Skin epidermis (tissue), 12 donors: ENCODE results near the gene ZWINT.

ENCODE experiments used
- H3K27ac ChIP-seq, 21 experiments: fragments of 200-600 bp; sonication (generic) in 11 of 21; one replicate each; pipeline ENCODE4 v1.5.0; 2020; ENCODE audit warnings: mild to moderate bottlenecking in 3 of 21, inconsistent platforms in 2 of 21, moderate library complexity in 2 of 21
- H3K4me3 ChIP-seq, 7 experiments: fragments of 200-600 bp; sonication (generic) in 2 of 7; one replicate each; pipeline ENCODE4 v1.5.0; 2020; ENCODE audit warnings: inconsistent platforms in 2 of 7, mild to moderate bottlenecking in 2 of 7, moderate library complexity in 1 of 7

Gene ZWINT

GRCh38 chr10:56360967-56361612 lies at the start of gene ZWINT:
Gene ZWINT, minus strand, starts transcription at chr10:56361259. Its CDS starts 23 bp downstream, at chr10:56361236.
- peak within 1 kb of the TSS in 17 of 21 experiments; percentile 13 to 82 (median 65) for H3K27ac ChIP-seq
- H3K4me3 ChIP-seq: peak within 1 kb of the TSS; percentile 46 to 66 (median 60)

- Histone ChIP-seq H3K27ac (no peak overlapping the region), H3K4me3 (no peak overlapping the region)
Observed at GRCh38 chr10:56383806-56384205, 22.7 kb upstream of the ZWINT start.

- Histone ChIP-seq H3K4me3 (no peak overlapping the region), H3K27ac (no peak overlapping the region)
Observed at GRCh38 chr10:56370217-56371113, 9.4 kb upstream of the ZWINT start.

DNA sequence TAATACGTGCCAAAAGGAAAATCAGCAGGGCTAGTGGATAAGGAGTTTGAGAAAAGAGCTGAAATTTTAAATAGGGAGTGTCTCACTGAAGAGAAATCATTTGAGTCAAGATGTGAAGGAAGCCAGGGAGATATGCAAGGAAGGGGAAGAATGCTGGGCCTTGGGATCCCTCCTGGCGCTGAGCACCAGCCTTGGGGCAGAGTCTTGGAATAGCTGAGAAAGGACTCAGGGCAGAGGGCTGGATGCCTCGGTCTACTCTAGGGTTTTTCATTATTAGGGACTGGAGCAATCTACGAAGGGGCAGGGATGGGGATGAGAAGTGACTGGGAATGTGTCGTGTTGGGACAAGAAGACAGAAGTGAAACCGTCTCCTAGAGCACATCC lies 484 bp downstream of the ZWINT start:
- Histone ChIP-seq H3K4me3 (peak overlapping the region; percentile 46 to 66 (median 60)), H3K27ac (peak overlapping the region in 8 of 21 experiments; percentile 2 to 82 (median 48))

DNA sequence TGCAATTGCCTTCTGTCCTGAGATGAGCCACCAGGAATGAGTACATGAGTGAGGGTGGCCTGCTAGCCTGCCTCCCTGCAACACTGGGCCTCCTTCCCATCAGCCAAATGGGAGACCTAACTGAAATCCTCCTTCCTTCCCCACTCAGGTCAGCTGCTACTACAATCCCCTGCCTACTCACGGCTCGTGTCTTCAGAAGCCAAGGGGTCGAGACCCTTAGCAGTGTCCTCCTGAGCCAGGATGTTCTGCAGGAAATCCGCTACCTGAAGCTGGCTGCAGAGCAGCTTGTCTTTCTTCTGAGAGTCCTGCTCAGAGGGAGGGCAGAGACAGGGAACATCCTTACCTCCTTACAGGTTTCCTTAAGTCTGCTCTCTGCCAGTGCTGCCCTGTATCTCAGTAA lies 1.2 kb downstream of the ZWINT start:
- Histone ChIP-seq H3K27ac (no peak overlapping the region), H3K4me3 (peak overlapping the region in 1 of 7 experiments; percentile 57)

- no peak overlapping the region for H3K4me3 ChIP-seq
- no peak overlapping the region for H3K27ac ChIP-seq
Observed at GRCh38 chr10:56357018-56357417, 4.0 kb downstream of the ZWINT start.

GRCh38 chr10:56351909-56352630 lies 9.0 kb downstream of the ZWINT start:
- H3K27ac ChIP-seq: no peak overlapping the region
- H3K4me3 ChIP-seq: no peak overlapping the region

DNA sequence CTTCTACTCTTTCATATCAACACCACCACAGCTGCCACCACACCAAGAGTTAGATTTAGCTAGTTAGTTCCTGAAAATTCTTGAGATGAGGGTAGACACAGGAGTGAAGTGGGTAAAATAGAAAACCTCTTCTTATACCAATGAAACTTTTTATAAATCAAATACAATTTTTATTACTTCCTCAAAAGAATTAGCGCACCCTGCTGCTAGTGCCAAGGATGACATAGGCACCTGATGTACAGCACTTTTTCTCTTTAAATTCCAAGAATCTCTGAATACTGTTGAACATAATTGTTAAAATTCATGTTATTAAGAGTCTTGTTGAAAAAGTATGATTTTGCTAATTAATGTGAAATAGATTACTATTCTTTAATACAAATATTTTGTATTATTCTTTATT lies 11.4 kb downstream of the ZWINT start:
- H3K4me3 ChIP-seq: no peak overlapping the region
- no peak overlapping the region for H3K27ac ChIP-seq

DNA sequence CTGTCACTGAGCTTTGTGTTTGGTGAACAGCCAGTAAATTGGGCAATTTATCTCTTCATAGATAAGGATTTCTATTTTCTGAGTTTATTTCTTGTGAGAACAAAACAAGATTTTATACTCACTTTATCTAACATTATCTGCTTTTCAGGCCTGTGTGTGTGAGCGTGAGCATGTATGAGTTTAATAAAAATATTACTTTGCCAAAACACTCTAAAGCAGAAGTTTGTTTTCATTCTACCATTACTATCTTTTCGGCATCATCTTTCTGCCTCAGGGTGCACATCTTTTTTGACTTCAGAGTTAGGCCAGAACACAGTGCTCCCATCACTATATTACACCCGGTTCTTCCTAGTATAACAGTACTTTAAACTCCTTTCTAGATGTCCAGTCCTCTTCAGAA lies 13.0 kb downstream of the ZWINT start:
- H3K4me3 ChIP-seq: no peak overlapping the region
- no peak overlapping the region for H3K27ac ChIP-seq

- H3K4me3 ChIP-seq: no peak overlapping the region
- H3K27ac ChIP-seq: no peak overlapping the region
Observed at GRCh38 chr10:56346845-56347415, 14.1 kb downstream of the ZWINT start.

DNA sequence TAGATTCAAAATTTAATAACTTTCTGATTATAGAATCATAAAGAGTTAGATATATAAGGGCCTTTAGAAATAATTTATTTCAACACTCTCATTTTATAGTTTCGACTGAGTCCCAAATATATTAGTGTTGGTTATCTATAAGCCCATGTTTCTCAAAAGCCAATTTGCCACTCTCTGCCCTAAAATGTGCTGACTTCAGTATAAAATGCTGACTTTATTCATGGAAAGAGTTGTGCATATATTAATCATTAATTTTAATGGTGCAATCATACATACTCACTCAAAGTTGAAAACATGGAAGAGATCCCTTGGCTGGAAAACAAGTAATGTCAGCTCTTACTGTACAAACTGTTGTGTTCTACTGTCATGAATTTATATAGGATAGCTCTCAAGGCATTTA lies 19.4 kb downstream of the ZWINT start:
- Histone ChIP-seq H3K27ac (no peak overlapping the region), H3K4me3 (no peak overlapping the region)

DNA sequence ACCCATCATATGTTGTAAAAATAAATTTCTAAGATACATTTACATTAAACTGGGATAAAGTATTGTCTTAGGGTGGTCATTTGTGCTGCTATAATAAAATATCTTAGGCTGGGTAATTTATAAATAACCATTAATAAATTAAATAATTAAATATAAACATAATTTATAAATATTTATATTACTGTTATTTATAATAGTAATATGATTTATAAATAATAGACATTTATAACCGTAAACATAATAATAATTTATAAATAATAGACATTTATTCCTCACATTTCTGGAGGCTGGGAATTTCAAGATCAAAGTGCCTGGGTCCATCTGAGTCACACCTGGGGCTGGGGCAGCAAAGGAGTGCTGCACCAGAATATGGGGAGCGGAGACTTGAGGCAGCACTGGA lies 31.1 kb downstream of the ZWINT start:
- H3K4me3 ChIP-seq: no peak overlapping the region
- no peak overlapping the region for H3K27ac ChIP-seq

- H3K4me3 ChIP-seq: no peak overlapping the region
- H3K27ac ChIP-seq: no peak overlapping the region
Observed at GRCh38 chr10:56327118-56327517, 33.9 kb downstream of the ZWINT start.

- Histone ChIP-seq H3K27ac (no peak overlapping the region), H3K4me3 (no peak overlapping the region)
Observed at GRCh38 chr10:56319386-56319785, 41.7 kb downstream of the ZWINT start.

- no peak overlapping the region for H3K4me3 ChIP-seq
- no peak overlapping the region for H3K27ac ChIP-seq
Observed at GRCh38 chr10:56318816-56319215, 42.2 kb downstream of the ZWINT start.

DNA sequence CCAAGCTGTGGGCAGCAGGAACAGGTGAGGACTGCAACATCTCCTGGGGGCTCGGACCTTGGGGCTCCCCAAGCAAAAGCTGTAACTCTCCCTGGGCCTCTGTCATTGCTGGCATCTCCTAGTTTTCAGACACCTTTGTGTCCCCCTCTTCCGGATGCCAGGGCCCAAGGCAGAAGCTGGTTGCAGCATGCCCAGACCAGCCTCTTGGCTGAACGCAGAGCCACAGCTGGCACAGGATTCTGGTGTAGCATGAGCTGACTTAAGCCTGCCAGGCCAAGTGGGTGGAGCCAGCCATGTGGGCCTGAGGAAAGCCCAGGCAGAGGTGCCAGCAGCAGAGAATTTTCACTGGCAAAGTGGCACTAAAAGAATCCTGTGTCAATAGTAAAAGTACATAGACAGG lies 43.5 kb downstream of the ZWINT start:
- Histone ChIP-seq H3K4me3 (no peak overlapping the region), H3K27ac (peak overlapping the region in 1 of 21 experiments; percentile 30)

DNA sequence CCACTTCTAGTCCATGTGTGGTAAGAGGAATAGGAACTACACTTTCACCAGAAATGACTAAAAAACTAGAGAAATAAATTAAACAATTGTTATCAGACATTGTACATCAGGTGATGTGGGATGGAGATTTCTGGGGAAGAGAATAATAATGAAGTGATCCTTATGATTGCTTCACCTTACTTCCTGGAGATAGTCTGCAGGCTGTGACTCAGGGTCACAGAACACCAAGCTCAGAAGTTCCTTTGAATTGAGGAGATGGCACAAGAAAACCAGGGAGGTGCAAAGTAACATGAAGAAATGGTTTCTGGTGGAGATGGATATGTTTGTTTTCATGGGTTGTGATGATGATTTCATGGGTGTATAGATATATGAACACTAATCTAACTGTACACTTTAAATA lies 44.5 kb downstream of the ZWINT start:
- no peak overlapping the region for H3K27ac ChIP-seq
- no peak overlapping the region for H3K4me3 ChIP-seq
